ENCODE measurements around the gene FAM131B. TPM values are rescaled to one million over a fixed set of nuclear protein-coding genes. Genes with fewer than 3 reads are reported as not detected.

FAM131B gene
- total and polyA plus RNA-seq, 9 of the 15 experiments (the other 6 are each of a cell fraction or from before 2014, with no cell fraction given), result 0.03 to 0.04 TPM; not detected in 7

DNA sequence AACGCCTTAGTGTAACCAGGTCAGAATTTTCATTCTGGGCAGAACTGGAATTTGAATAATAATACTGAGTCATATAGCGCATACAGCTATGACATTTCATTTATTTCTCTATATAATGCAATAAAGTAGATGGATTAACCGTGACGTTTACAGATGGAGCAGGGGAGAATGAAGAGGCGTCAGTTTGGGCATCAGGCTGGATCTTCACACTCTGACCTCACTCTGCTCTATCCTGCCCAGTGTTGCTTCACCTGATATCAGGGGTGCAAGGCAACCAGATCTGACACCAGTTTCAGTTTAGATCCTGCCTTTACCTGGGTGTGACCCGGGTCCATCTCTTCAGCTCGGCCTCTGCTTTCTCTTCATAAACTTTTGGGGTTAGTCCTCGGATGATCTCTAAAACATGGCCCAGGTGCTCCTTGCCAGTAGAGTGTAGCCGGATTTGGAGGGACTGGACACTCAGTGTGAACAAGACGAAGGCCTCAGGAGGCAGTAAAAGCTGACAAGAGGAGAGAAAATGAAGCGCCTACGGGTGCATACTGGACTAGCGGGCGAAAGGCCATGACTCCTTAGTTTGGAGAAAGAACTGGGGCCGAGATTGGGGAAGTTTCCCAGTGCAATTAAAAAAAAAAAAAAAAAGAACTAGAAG is 17.2 kb upstream of the FAM131B start (continued):
- TF ChIP-seq ZNF699 (CRISPR knock-in tag; IDR thresholded peaks at IDR 0.05; ENCODE audit: insufficient replicate concordance) (no peak), FOXK1 (CRISPR knock-in tag; IDR thresholded peaks at IDR 0.05; ENCODE audit: borderline replicate concordance) (0 out of 2 replicates have a peak, but pooled peaks have one; percentile 61), HCFC1 (IDR thresholded peaks at IDR 0.05; ENCODE audit: low read depth, low read length) (no peak), RBFOX2 (IDR thresholded peaks at IDR 0.05; ENCODE audit: low read depth, low read length) (no peak), DACH1 (IDR thresholded peaks at IDR 0.05; ENCODE audit: partially characterized antibody) (no peak), ZNF512 (tag; IDR thresholded peaks at IDR 0.05) (peak; percentile 96), ARID2 (IDR thresholded peaks at IDR 0.05) (no peak), CEBPG (CRISPR knock-in tag; IDR thresholded peaks at IDR 0.05) (0 out of 2 replicates have a peak, but pooled peaks have one; percentile 45), CEBPG (tag; conservative IDR thresholded peaks at IDR 0.05 in 1 of 2, IDR thresholded peaks at IDR 0.05 in 1 of 2) (peak; percentile 32 to 58), E2F3 (CRISPR knock-in tag; IDR thresholded peaks at IDR 0.05) (0 out of 2 replicates have a peak, but pooled peaks have one; percentile 16), ZNF175 (CRISPR knock-in tag; IDR thresholded peaks at IDR 0.05; ENCODE audit: low read depth) (0 out of 2 replicates have a peak, but pooled peaks have one; percentile 60), HMGN3 (IDR thresholded peaks at IDR 0.05; ENCODE audit: borderline replicate concordance, extremely low read depth, insufficient read length, low read depth, low read length) (no peak), KHSRP (IDR thresholded peaks at IDR 0.05) (no peak), CREBBP (IDR thresholded peaks at IDR 0.05; ENCODE audit: low read depth, low read length) (no peak), L3MBTL2 (IDR thresholded peaks at IDR 0.05) (peak; percentile 93), ARNT (IDR thresholded peaks at IDR 0.05) (peak in 1 of 2 experiments; percentile 39; a peak in 1 of 4 replicates), PYGO2 (tag; IDR thresholded peaks at IDR 0.05) (no peak), FOXP4 (CRISPR knock-in tag; IDR thresholded peaks at IDR 0.05; ENCODE audit: borderline replicate concordance) (0 out of 2 replicates have a peak, but pooled peaks have one; percentile 28)
- TF ChIP-seq, protein P1, sequence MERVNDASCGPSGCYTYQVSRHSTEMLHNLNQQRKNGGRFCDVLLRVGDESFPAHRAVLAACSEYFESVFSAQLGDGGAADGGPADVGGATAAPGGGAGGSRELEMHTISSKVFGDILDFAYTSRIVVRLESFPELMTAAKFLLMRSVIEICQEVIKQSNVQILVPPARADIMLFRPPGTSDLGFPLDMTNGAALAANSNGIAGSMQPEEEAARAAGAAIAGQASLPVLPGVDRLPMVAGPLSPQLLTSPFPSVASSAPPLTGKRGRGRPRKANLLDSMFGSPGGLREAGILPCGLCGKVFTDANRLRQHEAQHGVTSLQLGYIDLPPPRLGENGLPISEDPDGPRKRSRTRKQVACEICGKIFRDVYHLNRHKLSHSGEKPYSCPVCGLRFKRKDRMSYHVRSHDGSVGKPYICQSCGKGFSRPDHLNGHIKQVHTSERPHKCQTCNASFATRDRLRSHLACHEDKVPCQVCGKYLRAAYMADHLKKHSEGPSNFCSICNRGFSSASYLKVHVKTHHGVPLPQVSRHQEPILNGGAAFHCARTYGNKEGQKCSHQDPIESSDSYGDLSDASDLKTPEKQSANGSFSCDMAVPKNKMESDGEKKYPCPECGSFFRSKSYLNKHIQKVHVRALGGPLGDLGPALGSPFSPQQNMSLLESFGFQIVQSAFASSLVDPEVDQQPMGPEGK (CRISPR knock-in tag; IDR thresholded peaks at IDR 0.05; ENCODE audit: borderline replicate concordance), result 0 out of 2 replicates have a peak, but pooled peaks have one; percentile 55
